Tongue (tissue), 3 donors: ENCODE data around the gene KCTD20. TPM values are rescaled to one million over a fixed set of nuclear protein-coding genes. Genes with fewer than 3 reads are reported as not detected.

Experiments
- DNase-seq: peaks from one replicate; pipeline ENCODE4 v3.0.0-alpha.2; 2015
- small RNA-seq: library from RNA; depleted of rRNA; stranded (forward); fragments of <200 nt; gene quantifications from one replicate; pipeline ENCODE3, GENCODE V24; 2014; ENCODE audit warnings: low replicate concordance
- total RNA-seq: library from RNA; depleted of rRNA; stranded (reverse); fragments of >200 nt; gene quantifications from one replicate; pipeline ENCODE4 v1.2.3, GENCODE V29; 2014

Gene KCTD20
- total RNA-seq, 1 donor from 2014 or later: 85.1 TPM

- DNase-seq: no peak
Observed at GRCh38 chr6:36539814-36540568, 97.2 kb downstream of the KCTD20 start.

Small RNA genes within 50 kb of the gene (small RNA-seq; reads per million reads assigned to genes)
- gene RN7SL502P: not detected

Other genes with a start within 250 kb of the KCTD20 start
- gene BRPF3, start 246.3 kb upstream of the KCTD20 start, total RNA-seq: 13.4 TPM
- gene PNPLA1, start 172.9 kb upstream of the KCTD20 start, total RNA-seq: not detected
- not detected for gene BNIP5, start 106.1 kb upstream of the KCTD20 start, total RNA-seq
- gene ETV7, start 55.3 kb upstream of the KCTD20 start, total RNA-seq: 0.21 TPM
- gene PXT1, start 146 bp upstream of the KCTD20 start, total RNA-seq: not detected
- gene STK38, start 104.5 kb downstream of the KCTD20 start, total RNA-seq: 30.5 TPM
- 285 TPM for gene SRSF3, start 151.4 kb downstream of the KCTD20 start, total RNA-seq
- 99.0 TPM for gene CDKN1A, start 235.7 kb downstream of the KCTD20 start, total RNA-seq